Endothelial cell of umbilical vein (primary cell): ENCODE data around the gene THUMPD2. TPM values are rescaled to one million over a fixed set of nuclear protein-coding genes. Genes with fewer than 3 reads are reported as not detected.

ENCODE experiments used
- BruUV-seq: library from RNA; stranded (reverse); fragments of 400-500 nt; replicated peaks from 2 replicates; lab custom pipeline; 2021; lab: Mats Ljungman, UMichigan
- CTCF ChIA-PET: fragments of 300-600, 350-600 bp; sonication (Branson Sonifier 250); formaldehyde crosslinking; loops from one replicate; lab custom pipeline; 2021; ENCODE audit warnings: antibody characterized with exemption, inconsistent platforms; lab: Charles Lee
- POLR2A ChIA-PET: fragments of 300-600, 350-600 bp; sonication (Branson Sonifier 250); formaldehyde crosslinking; loops from one replicate; lab custom pipeline; 2021; ENCODE audit warnings: antibody characterized with exemption, inconsistent platforms; lab: Charles Lee
- DNase-seq: peaks from one replicate; pipeline ENCODE4 v3.0.0-alpha.2; 2011; ENCODE audit warnings: low read depth, low spot score
- FAIRE-seq: peaks from 2 replicates; lab custom pipeline; 2011; peaks lifted over from hg19 to GRCh38; lab: Jason Lieb, UNC
- H2AFZ ChIP-seq: 2 replicates; pipeline ENCODE4 v1.6.0; 2012; ENCODE audit warnings: low read depth, low read length, control low read depth, inconsistent platforms
- H3K27ac ChIP-seq: 2 replicates; pipeline ENCODE4 v1.5.1; 2011; ENCODE audit warnings: low read depth, mild to moderate bottlenecking, control low read depth, low read length, moderate library complexity; ENCODE audit not compliant: insufficient read depth
- H3K27me3 ChIP-seq, 2 experiments: 2 replicates each; pipeline versions ENCODE4 v1.6.0 to v1.6.1; 2011; ENCODE audit warnings: low read length in 2 of 2, mixed read lengths in 1 of 2; ENCODE audit not compliant: control insufficient read depth in 2 of 2, insufficient read depth in 2 of 2
- H3K36me3 ChIP-seq, 2 experiments: 2 replicates in 1 of 2; 3 replicates in 1 of 2; pipeline ENCODE4 v1.5.1; 2011; ENCODE audit warnings: low read length in 2 of 2, mild to moderate bottlenecking in 1 of 2, moderate library complexity in 1 of 2; ENCODE audit not compliant: control insufficient read depth in 2 of 2, insufficient read depth in 2 of 2; ENCODE audit errors: extremely low read depth in 1 of 2
- H3K4me1 ChIP-seq: 3 replicates; pipeline ENCODE4 v1.5.1; 2011; ENCODE audit warnings: mild to moderate bottlenecking, low read length; ENCODE audit not compliant: control insufficient read depth, insufficient read depth; ENCODE audit errors: extremely low read depth
- H3K4me2 ChIP-seq: 2 replicates; pipeline ENCODE4 v1.6.1; 2011; ENCODE audit warnings: low read length, control low read depth, mixed read lengths; ENCODE audit not compliant: insufficient read depth
- H3K4me3 ChIP-seq, 3 experiments: fragments of 200-600 bp in 1 of 3; sonication (generic), shearing (Covaris generic) in 1 of 3; replicated peaks in 1 of 3; 2 replicates each; pipeline ENCODE4 v1.5.1; 2011 to 2016; ENCODE audit warnings: control low read depth in 3 of 3, low read length in 3 of 3, mild to moderate bottlenecking in 2 of 3, inconsistent platforms in 1 of 3, low read depth in 1 of 3, moderate library complexity in 1 of 3; ENCODE audit not compliant: insufficient read depth in 1 of 3
- H3K79me2 ChIP-seq: 2 replicates; pipeline ENCODE4 v1.6.0; 2012; ENCODE audit warnings: low read length, inconsistent platforms; ENCODE audit not compliant: control insufficient read depth, insufficient read depth
- H3K9ac ChIP-seq: replicated peaks from 2 replicates; pipeline ENCODE3; 2011; ENCODE audit warnings: low read length, control low read depth; ENCODE audit not compliant: insufficient read depth; ENCODE audit errors: extremely low read depth
- H3K9me1 ChIP-seq: replicated peaks from 3 replicates; pipeline ENCODE4 v1.6.0; 2011; ENCODE audit warnings: mild to moderate bottlenecking, low read length; ENCODE audit not compliant: control insufficient read depth, insufficient read depth; ENCODE audit errors: extremely low read depth
- H3K9me3 ChIP-seq: replicated peaks from 2 replicates; pipeline ENCODE4 v1.5.1; 2012; ENCODE audit warnings: low read length, inconsistent platforms; ENCODE audit not compliant: control insufficient read depth, insufficient read depth
- H4K20me1 ChIP-seq: replicated peaks from 2 replicates; pipeline ENCODE3; 2011; ENCODE audit warnings: mild to moderate bottlenecking, low read length; ENCODE audit not compliant: control insufficient read depth, insufficient read depth; ENCODE audit errors: extremely low read depth
- CTCF ChIP-seq, 2 donors: IDR thresholded peaks; 1 replicate in 1 of 2; 2 replicates in 1 of 2; pipeline ENCODE4 v1.5.1; 2011; ENCODE audit warnings: low read length in 2 of 2, mild to moderate bottlenecking in 2 of 2, moderate library complexity in 2 of 2, control low read depth in 1 of 2, inconsistent platforms in 1 of 2, low read depth in 1 of 2; ENCODE audit not compliant: insufficient read depth in 1 of 2; ENCODE audit errors: extremely low read depth in 1 of 2
- EZH2 ChIP-seq: IDR thresholded peaks from 2 replicates; pipeline ENCODE4 v1.6.1; 2012; ENCODE audit warnings: borderline replicate concordance, low read depth, mild to moderate bottlenecking, moderate library complexity, low read length, inconsistent platforms; ENCODE audit not compliant: severe bottlenecking
- FOS ChIP-seq: IDR thresholded peaks from 2 replicates; pipeline ENCODE4 v1.6.1; 2011; ENCODE audit warnings: mild to moderate bottlenecking, low read length, moderate library complexity, borderline replicate concordance; ENCODE audit not compliant: insufficient read depth
- GATA2 ChIP-seq: IDR thresholded peaks from 2 replicates; pipeline ENCODE4 v1.7.0; 2011; ENCODE audit warnings: low read depth, mild to moderate bottlenecking, moderate library complexity, mixed read lengths, low read length; ENCODE audit not compliant: insufficient read length, insufficient read depth
- JUN ChIP-seq: IDR thresholded peaks from 2 replicates; pipeline ENCODE4 v1.6.1; 2011; ENCODE audit warnings: borderline replicate concordance, low read depth; ENCODE audit not compliant: insufficient read length, insufficient read depth
- MAX ChIP-seq: IDR thresholded peaks from 2 replicates; pipeline ENCODE4 v1.6.1; 2011; ENCODE audit not compliant: insufficient read depth, insufficient read length
- MYC ChIP-seq: IDR thresholded peaks from one replicate; pipeline ENCODE4 v1.6.1; 2011; ENCODE audit warnings: mild to moderate bottlenecking, low read depth, low read length
- POLR2A ChIP-seq: IDR thresholded peaks from 2 replicates; pipeline ENCODE4 v1.6.1; 2012; ENCODE audit warnings: low read depth, mild to moderate bottlenecking, control low read depth, low read length
- POLR2AphosphoS5 ChIP-seq: IDR thresholded peaks from 2 replicates; pipeline ENCODE4 v1.6.1; 2012; ENCODE audit warnings: low read depth, mild to moderate bottlenecking, control low read depth, low read length, moderate library complexity; ENCODE audit not compliant: insufficient read depth
- dilution Hi-C: fragments of 300-500 bp; cut with MboI; formaldehyde crosslinking; loops from one replicate; pipeline ENCODE4 v1.15.0; 2019; ENCODE audit warnings: low sequenced_read_pairs; ENCODE audit not compliant: extremely low pct_ligation_motif_present
- intact Hi-C: fragments of 100-400 bp; cut with micrococcal nuclease; formaldehyde crosslinking; loops from one replicate; pipeline ENCODE4 v1.10.0; 2022
- polyA plus RNA-seq, 4 experiments: library from polyadenylated mRNA; depleted of rRNA in 3 of 4; stranded (reverse) in 3 of 4; unstranded in 1 of 4; fragments of >200 nt; gene quantifications; 2 replicates each; pipeline versions ENCODE4 v1.2.1 to v1.2.3, GENCODE V29; 2011 to 2012; ENCODE audit warnings: missing spikeins in 1 of 4
- total RNA-seq: library from RNA; stranded (reverse); gene quantifications from 2 replicates; pipeline ENCODE4 v1.2.3, GENCODE V29; 2021

Gene THUMPD2
- total and polyA plus RNA-seq, 2 donors (not counting 3 experiments of a cell fraction or from before 2014, with no cell fraction given) = 4.3 to 8.2 TPM

- Histone ChIP-seq H3K79me2 (no peaks in the 10 kb centered on the region), H3K27ac (no peak overlapping the region), H4K20me1 (no peaks in the 10 kb centered on the region), H3K9ac (no peak overlapping the region), H3K4me3 (no peak overlapping the region), H3K4me1 (no peaks in the 10 kb centered on the region), H3K9me3 (no peaks in the 10 kb centered on the region), H3K27me3 (peaks cover 4 to 12% of the 10 kb centered on the region in 2 experiments), H3K36me3 (no peaks in the 10 kb centered on the region), H2AFZ (no peak overlapping the region), H3K9me1 (no peaks in the 10 kb centered on the region), H3K4me2 (no peak overlapping the region)
- FAIRE-seq (no peak), DNase-seq (no peak)
- TF ChIP-seq EZH2 (no peak), MYC (no peak), POLR2AphosphoS5 (no peak), POLR2A (no peak), MAX (no peak), CTCF (IDR thresholded peaks at IDR 0.05; ENCODE audit: extremely low read depth in 1 of 2, insufficient read depth in 1 of 2, low read depth in 1 of 2, low read length in 2 of 2) (no peak), GATA2 (no peak), FOS (no peak), JUN (no peak)
- dilution Hi-C loops (no loop called here), intact Hi-C loops (no loop called here)
- POLR2A ChIA-PET = no interaction called here
- CTCF ChIA-PET = no interaction called here
- BruUV-seq = no TSS peak
Measured at GRCh38 chr2:39703181-39703872, 75.7 kb downstream of the THUMPD2 start.
